ENCODE data around the gene CSMD2. TPM values are rescaled to one million over a fixed set of nuclear protein-coding genes. Genes with fewer than 3 reads are reported as not detected.

CSMD2 gene
- total and polyA plus RNA-seq, 2 of the 8 experiments (the other 6 are each of a cell fraction or from before 2014, with no cell fraction given), result 7.0 to 14.7 TPM

DNA sequence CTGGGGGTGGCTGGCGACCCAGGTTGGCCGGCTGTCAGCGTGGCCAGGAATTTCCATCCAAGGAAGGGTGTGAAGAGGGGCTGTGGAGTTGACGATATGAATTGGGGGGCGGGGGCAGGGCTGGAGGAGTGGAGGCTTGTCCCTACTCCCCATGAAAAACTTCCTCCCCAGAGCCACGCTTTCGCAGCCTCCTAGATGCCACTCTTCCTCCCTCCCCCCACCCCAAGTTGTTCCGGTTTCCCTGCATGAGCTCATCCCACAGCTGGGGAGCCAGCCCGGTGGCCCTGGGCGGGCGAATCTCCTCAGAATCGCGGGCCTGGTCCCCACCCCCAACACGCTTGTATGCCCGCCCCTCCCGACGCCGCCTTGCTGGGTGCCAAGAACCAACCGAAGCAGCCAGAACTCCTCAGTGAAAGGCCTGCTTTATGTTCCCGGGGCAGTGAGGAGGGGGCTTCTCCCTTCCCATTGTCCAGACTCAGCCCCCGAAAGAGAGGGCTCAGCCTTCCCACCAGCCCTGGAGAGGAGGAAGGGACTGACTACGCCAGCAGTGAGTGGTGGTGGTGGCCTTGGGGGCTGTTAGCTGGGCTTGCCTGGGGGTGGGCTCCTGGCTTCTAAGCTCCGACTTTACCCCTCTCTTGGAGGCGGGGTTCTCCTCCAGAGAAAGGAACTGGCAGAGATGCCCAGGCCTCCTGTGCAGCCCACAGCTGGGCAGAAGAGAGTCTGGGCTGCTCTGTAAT is 1.8 kb upstream of the CSMD2 start (continued):
- TF ChIP-seq, protein P1, sequence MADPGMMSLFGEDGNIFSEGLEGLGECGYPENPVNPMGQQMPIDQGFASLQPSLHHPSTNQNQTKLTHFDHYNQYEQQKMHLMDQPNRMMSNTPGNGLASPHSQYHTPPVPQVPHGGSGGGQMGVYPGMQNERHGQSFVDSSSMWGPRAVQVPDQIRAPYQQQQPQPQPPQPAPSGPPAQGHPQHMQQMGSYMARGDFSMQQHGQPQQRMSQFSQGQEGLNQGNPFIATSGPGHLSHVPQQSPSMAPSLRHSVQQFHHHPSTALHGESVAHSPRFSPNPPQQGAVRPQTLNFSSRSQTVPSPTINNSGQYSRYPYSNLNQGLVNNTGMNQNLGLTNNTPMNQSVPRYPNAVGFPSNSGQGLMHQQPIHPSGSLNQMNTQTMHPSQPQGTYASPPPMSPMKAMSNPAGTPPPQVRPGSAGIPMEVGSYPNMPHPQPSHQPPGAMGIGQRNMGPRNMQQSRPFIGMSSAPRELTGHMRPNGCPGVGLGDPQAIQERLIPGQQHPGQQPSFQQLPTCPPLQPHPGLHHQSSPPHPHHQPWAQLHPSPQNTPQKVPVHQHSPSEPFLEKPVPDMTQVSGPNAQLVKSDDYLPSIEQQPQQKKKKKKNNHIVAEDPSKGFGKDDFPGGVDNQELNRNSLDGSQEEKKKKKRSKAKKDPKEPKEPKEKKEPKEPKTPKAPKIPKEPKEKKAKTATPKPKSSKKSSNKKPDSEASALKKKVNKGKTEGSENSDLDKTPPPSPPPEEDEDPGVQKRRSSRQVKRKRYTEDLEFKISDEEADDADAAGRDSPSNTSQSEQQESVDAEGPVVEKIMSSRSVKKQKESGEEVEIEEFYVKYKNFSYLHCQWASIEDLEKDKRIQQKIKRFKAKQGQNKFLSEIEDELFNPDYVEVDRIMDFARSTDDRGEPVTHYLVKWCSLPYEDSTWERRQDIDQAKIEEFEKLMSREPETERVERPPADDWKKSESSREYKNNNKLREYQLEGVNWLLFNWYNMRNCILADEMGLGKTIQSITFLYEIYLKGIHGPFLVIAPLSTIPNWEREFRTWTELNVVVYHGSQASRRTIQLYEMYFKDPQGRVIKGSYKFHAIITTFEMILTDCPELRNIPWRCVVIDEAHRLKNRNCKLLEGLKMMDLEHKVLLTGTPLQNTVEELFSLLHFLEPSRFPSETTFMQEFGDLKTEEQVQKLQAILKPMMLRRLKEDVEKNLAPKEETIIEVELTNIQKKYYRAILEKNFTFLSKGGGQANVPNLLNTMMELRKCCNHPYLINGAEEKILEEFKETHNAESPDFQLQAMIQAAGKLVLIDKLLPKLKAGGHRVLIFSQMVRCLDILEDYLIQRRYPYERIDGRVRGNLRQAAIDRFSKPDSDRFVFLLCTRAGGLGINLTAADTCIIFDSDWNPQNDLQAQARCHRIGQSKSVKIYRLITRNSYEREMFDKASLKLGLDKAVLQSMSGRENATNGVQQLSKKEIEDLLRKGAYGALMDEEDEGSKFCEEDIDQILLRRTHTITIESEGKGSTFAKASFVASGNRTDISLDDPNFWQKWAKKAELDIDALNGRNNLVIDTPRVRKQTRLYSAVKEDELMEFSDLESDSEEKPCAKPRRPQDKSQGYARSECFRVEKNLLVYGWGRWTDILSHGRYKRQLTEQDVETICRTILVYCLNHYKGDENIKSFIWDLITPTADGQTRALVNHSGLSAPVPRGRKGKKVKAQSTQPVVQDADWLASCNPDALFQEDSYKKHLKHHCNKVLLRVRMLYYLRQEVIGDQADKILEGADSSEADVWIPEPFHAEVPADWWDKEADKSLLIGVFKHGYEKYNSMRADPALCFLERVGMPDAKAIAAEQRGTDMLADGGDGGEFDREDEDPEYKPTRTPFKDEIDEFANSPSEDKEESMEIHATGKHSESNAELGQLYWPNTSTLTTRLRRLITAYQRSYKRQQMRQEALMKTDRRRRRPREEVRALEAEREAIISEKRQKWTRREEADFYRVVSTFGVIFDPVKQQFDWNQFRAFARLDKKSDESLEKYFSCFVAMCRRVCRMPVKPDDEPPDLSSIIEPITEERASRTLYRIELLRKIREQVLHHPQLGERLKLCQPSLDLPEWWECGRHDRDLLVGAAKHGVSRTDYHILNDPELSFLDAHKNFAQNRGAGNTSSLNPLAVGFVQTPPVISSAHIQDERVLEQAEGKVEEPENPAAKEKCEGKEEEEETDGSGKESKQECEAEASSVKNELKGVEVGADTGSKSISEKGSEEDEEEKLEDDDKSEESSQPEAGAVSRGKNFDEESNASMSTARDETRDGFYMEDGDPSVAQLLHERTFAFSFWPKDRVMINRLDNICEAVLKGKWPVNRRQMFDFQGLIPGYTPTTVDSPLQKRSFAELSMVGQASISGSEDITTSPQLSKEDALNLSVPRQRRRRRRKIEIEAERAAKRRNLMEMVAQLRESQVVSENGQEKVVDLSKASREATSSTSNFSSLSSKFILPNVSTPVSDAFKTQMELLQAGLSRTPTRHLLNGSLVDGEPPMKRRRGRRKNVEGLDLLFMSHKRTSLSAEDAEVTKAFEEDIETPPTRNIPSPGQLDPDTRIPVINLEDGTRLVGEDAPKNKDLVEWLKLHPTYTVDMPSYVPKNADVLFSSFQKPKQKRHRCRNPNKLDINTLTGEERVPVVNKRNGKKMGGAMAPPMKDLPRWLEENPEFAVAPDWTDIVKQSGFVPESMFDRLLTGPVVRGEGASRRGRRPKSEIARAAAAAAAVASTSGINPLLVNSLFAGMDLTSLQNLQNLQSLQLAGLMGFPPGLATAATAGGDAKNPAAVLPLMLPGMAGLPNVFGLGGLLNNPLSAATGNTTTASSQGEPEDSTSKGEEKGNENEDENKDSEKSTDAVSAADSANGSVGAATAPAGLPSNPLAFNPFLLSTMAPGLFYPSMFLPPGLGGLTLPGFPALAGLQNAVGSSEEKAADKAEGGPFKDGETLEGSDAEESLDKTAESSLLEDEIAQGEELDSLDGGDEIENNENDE (IDR thresholded peaks at IDR 0.05; ENCODE audit: insufficient replicate concordance, low read length), result no peak
- TF ChIP-seq SIN3A (conservative IDR thresholded peaks at IDR 0.05 in 1 of 2, IDR thresholded peaks at IDR 0.05 in 1 of 2; ENCODE audit: low read depth in 1 of 2, low read length in 2 of 2) (no peak; a peak in 1 of 4 replicates), SP1 (IDR thresholded peaks at IDR 0.05; ENCODE audit: low read depth, low read length) (peak; percentile 52; the same call in 1 of the 2 replicates), JUN (IDR thresholded peaks at IDR 0.05; ENCODE audit: low read depth, low read length) (peak; percentile 52; the same call in 1 of the 2 replicates), TCF12 (IDR thresholded peaks at IDR 0.05; ENCODE audit: low read depth, low read length) (no peak), CBX5 (IDR thresholded peaks at IDR 0.05; ENCODE audit: low read depth, low read length) (no peak), FOSL1 (IDR thresholded peaks at IDR 0.05; ENCODE audit: insufficient read depth, low read depth, low read length) (no peak), EGR1 (IDR thresholded peaks at IDR 0.05; ENCODE audit: borderline replicate concordance, low read depth, low read length) (no peak), EZH2 (IDR thresholded peaks at IDR 0.05; ENCODE audit: low read depth, low read length, severe bottlenecking) (no peak)
- TF ChIP-seq, protein P2, sequence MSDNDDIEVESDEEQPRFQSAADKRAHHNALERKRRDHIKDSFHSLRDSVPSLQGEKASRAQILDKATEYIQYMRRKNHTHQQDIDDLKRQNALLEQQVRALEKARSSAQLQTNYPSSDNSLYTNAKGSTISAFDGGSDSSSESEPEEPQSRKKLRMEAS (IDR thresholded peaks at IDR 0.05), result peak; percentile 34; the same call in 1 of the 2 replicates
